Progenitor cell of endocrine pancreas (in vitro differentiated cells): ENCODE results near the gene RFX2. TPM values are rescaled to one million over a fixed set of nuclear protein-coding genes. Genes with fewer than 3 reads are reported as not detected.

Source experiments
- DNase-seq: peaks from one replicate; pipeline ENCODE4 v3.0.0; 2021; ENCODE audit warnings: low spot score; ENCODE audit not compliant: unreplicated experiment
- H3K27ac Mint-ChIP-seq: 2 replicates; pipeline ENCODE4 v1.8.0; 2021; ENCODE audit warnings: mild to moderate bottlenecking, moderate library complexity, mixed read lengths
- H3K27me3 Mint-ChIP-seq: 2 replicates; pipeline ENCODE4 v1.8.0; 2021; ENCODE audit warnings: mixed read lengths
- H3K36me3 Mint-ChIP-seq: 2 replicates; pipeline ENCODE4 v1.8.0; 2022; ENCODE audit warnings: mixed read lengths; ENCODE audit not compliant: insufficient read depth
- H3K4me1 Mint-ChIP-seq: 2 replicates; pipeline ENCODE4 v1.8.0; 2021; ENCODE audit warnings: low read depth, mixed read lengths
- H3K4me3 Mint-ChIP-seq: 2 replicates; pipeline ENCODE4 v1.8.0; 2021; ENCODE audit warnings: low read depth, mild to moderate bottlenecking, moderate library complexity, mixed read lengths
- H3K9me3 Mint-ChIP-seq: 2 replicates; pipeline ENCODE4 v1.8.0; 2021; ENCODE audit warnings: low read depth, mixed read lengths
- long read RNA-seq: library from polyadenylated mRNA; unstranded; transcript quantifications from one replicate; pipeline ENCODE4 v2.0.0, GENCODE V29; 2020
- total RNA-seq: library from RNA; stranded (reverse); gene quantifications from 2 replicates; pipeline ENCODE4 v1.2.1, GENCODE V29; 2021
- TF ChIP-seq, protein P1 (sequence below): fragments of 200-600 bp; sonication (generic); IDR thresholded peaks from one replicate; pipeline ENCODE4 v1.5.0; 2021; ENCODE audit warnings: antibody characterized with exemption, mild to moderate bottlenecking; ENCODE audit not compliant: unreplicated experiment

The RFX2 gene
- 24.2 and 24.8 TPM in 2 replicates for total RNA-seq
- long read RNA-seq, transcript RFX2-201 (18 exons, 3,993 nt): major isoform, 6 of 43 reads
- long read RNA-seq, partial matches to known transcripts: 22 of 43 reads
- long read RNA-seq, other reads (novel, unspliced or antisense): 13 of 43 reads

DNA sequence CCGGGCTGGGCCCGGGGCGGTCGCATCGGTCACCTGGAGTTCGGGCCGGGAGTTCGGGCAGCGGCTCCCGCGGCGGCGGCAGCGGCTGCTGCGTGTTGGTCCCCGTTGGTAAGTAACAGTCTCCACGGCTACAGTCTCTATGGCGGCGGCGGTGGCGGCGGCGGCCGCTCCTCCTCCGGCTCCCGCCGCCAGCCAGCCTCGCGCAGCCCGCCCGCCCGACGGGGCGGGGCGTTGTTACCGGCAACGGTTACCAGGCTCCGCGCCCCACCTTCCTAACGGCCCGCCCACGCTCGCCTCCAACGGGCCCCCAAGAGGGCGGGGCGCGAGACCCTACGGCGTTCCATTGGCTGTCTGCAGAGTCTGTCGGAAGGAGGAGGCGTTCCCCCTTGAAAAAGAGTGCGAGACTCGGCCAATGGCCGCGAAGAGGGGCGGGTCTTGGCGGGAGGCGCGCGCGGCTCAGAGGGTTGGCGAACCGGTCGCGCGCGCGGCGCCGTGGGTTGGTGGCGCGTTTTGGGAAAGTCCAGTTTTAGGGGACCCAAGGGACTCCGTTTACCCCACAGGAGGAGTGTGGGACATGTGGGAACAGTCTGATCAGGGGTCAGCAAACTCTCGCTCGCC is at the start of gene RFX2:
RFX2 (minus strand) TSS at position 141 of the 618 bp plus-strand sequence. CDS start 63,004 bp downstream, outside the sequence.
- H3K9me3 Mint-ChIP-seq: peaks cover 3% of the 10 kb centered on the region
- H3K4me1 Mint-ChIP-seq: peaks cover 19% of the 10 kb centered on the region
- TF ChIP-seq, protein P1, sequence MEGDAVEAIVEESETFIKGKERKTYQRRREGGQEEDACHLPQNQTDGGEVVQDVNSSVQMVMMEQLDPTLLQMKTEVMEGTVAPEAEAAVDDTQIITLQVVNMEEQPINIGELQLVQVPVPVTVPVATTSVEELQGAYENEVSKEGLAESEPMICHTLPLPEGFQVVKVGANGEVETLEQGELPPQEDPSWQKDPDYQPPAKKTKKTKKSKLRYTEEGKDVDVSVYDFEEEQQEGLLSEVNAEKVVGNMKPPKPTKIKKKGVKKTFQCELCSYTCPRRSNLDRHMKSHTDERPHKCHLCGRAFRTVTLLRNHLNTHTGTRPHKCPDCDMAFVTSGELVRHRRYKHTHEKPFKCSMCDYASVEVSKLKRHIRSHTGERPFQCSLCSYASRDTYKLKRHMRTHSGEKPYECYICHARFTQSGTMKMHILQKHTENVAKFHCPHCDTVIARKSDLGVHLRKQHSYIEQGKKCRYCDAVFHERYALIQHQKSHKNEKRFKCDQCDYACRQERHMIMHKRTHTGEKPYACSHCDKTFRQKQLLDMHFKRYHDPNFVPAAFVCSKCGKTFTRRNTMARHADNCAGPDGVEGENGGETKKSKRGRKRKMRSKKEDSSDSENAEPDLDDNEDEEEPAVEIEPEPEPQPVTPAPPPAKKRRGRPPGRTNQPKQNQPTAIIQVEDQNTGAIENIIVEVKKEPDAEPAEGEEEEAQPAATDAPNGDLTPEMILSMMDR: no peak
- peak; percentile 99 for DNase-seq
- peak within 1 kb of the TSS; percentile 92 for H3K27ac Mint-ChIP-seq
- H3K4me3 Mint-ChIP-seq: peak within 1 kb of the TSS; percentile 86
- no peaks in the 10 kb centered on the region for H3K36me3 Mint-ChIP-seq
- H3K27me3 Mint-ChIP-seq: no peaks in the 10 kb centered on the region

DNA sequence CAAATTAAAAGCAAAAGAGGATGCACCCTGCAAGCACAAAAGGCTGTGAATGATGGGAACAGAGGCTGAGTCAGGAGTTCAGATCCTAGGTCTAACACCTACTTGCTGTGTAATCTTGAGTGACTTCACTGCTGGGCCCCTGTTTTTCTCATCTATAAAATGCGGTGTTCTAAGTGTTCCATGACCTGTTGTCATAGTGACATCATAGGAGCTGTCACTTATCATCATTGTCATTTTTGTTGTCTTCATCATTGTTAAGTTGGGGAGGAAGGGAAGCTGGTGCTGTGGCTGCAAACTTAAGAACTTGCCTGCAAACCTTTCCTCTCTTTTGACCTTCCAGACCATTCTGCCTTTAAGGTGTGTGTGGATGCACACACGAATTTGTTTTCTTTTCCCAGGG is 45.7 kb upstream of the RFX2 start:
- no peak for DNase-seq
- no peaks in the 10 kb centered on the region for H3K27me3 Mint-ChIP-seq
- no peaks in the 10 kb centered on the region for H3K4me1 Mint-ChIP-seq
- TF ChIP-seq, protein P1: no peak
- H3K9me3 Mint-ChIP-seq: peaks cover 11% of the 10 kb centered on the region
- no peak overlapping the region for H3K27ac Mint-ChIP-seq
- no peaks in the 10 kb centered on the region for H3K36me3 Mint-ChIP-seq
- no peak overlapping the region for H3K4me3 Mint-ChIP-seq

- TF ChIP-seq, protein P1: no peak
- Mint-ChIP-seq H3K9me3 (no peaks in the 10 kb centered on the region), H3K27me3 (no peaks in the 10 kb centered on the region), H3K36me3 (no peaks in the 10 kb centered on the region), H3K4me1 (no peaks in the 10 kb centered on the region), H3K4me3 (no peak overlapping the region), H3K27ac (no peak overlapping the region)
- no peak for DNase-seq
Measured at GRCh38 chr19:6150289-6150688, 40.0 kb upstream of the RFX2 start.

GRCh38 chr19:6141217-6141616 is 30.9 kb upstream of the RFX2 start:
- Mint-ChIP-seq H3K9me3 (peaks cover 7% of the 10 kb centered on the region), H3K27me3 (no peaks in the 10 kb centered on the region), H3K4me3 (no peak overlapping the region), H3K36me3 (peaks cover 2% of the 10 kb centered on the region), H3K27ac (no peak overlapping the region), H3K4me1 (no peaks in the 10 kb centered on the region)
- TF ChIP-seq, protein P1: no peak
- no peak for DNase-seq

- DNase-seq: no peak
- H3K9me3 Mint-ChIP-seq: peaks cover 7% of the 10 kb centered on the region
- no peaks in the 10 kb centered on the region for H3K4me1 Mint-ChIP-seq
- TF ChIP-seq, protein P1: no peak
- no peak overlapping the region for H3K4me3 Mint-ChIP-seq
- H3K27ac Mint-ChIP-seq: no peak overlapping the region
- H3K36me3 Mint-ChIP-seq: peaks cover 2% of the 10 kb centered on the region
- no peaks in the 10 kb centered on the region for H3K27me3 Mint-ChIP-seq
Measured at GRCh38 chr19:6138511-6138910, 28.2 kb upstream of the RFX2 start.
